Vagina (tissue), 2 donors: ENCODE data around the gene COMTD1. TPM values are rescaled to one million over a fixed set of nuclear protein-coding genes. Genes with fewer than 3 reads are reported as not detected.

Experiments
- DNase-seq, 2 donors: peaks; one replicate each; pipeline ENCODE4 v3.0.0-alpha.2; 2017; ENCODE audit errors: extremely low spot score in 2 of 2
- H3K27ac ChIP-seq: fragments of 200-600 bp; sonication (generic); one replicate; pipeline ENCODE4 v1.5.1; 2019
- H3K27me3 ChIP-seq: fragments of 200-600 bp; sonication (generic); one replicate; pipeline ENCODE4 v1.5.1; 2019
- H3K36me3 ChIP-seq, 2 donors: fragments of 200-600 bp; sonication (generic); one replicate each; pipeline ENCODE4 v1.5.1; 2017 to 2019
- H3K4me1 ChIP-seq: fragments of 200-600 bp; sonication (generic); one replicate; pipeline ENCODE4 v1.5.1; 2019
- H3K4me3 ChIP-seq, 2 donors: fragments of 200-600 bp; sonication (generic); 1 replicate in 1 of 2; 2 replicates in 1 of 2; pipeline ENCODE4 v1.5.1; 2016 to 2019
- H3K9me3 ChIP-seq: fragments of 200-600 bp; sonication (generic); one replicate; pipeline ENCODE4 v1.5.1; 2019
- CTCF ChIP-seq, 3 experiments: fragments of 450-650 bp in 2 of 3; fragments of 200-600 bp in 1 of 3; sonication (generic) in 1 of 3; IDR thresholded peaks; one replicate each; pipeline ENCODE4 v1.5.1; 2017 to 2019; ENCODE audit warnings: antibody characterized with exemption in 3 of 3, mild to moderate bottlenecking in 2 of 3, moderate library complexity in 2 of 3
- POLR2A ChIP-seq, 2 donors: fragments of 450-650 bp; IDR thresholded peaks; one replicate each; pipeline ENCODE4 v1.6.1; 2017; ENCODE audit warnings: antibody characterized with exemption in 2 of 2, mild to moderate bottlenecking in 2 of 2, moderate library complexity in 2 of 2
- POLR2AphosphoS5 ChIP-seq, 2 donors: sonication (generic); formaldehyde crosslinking; IDR thresholded peaks; one replicate each; pipeline ENCODE4 v1.9.0; 2017; ENCODE audit warnings: antibody characterized with exemption in 2 of 2, mild to moderate bottlenecking in 2 of 2, low read depth in 1 of 2; ENCODE audit not compliant: insufficient read depth in 1 of 2
- intact Hi-C: fragments of 100-400 bp; cut with DNase I; formaldehyde crosslinking; loops from one replicate; pipeline ENCODE4 v1.15.1; 2023
- total RNA-seq: library from RNA; depleted of rRNA; stranded (reverse); fragments of >200 nt; gene quantifications from one replicate; pipeline ENCODE4 v1.2.3, GENCODE V29; 2016

Gene COMTD1
- total RNA-seq, 1 donor from 2014 or later = 80.0 TPM

DNA sequence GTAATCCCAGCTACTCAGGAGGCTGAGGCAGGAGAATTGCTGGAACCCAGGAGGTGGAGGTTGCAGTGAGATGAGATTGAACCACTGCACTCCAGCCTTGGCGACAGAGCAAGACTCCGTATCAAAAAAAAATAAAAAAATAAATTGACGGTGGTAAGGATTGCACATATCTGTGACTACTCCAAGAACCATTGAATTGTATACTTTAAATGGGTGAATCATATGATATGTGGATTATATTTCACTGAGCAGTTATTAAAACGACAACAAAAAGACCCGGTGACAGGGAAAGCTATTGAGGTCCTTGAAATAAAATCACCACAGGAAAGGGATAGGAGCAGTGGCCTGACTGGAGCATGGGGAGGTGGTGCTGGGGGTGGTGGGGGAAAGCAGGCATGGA, 31.2 kb upstream of the COMTD1 start:
- no peak for DNase-seq

GRCh38 chr10:75265856-75266255, 30.1 kb upstream of the COMTD1 start:
- Histone ChIP-seq H3K27me3 (no peaks in the 10 kb centered on the region), H3K27ac (no peak overlapping the region), H3K36me3 (no peaks in the 10 kb centered on the region), H3K4me1 (peaks cover 10% of the 10 kb centered on the region), H3K4me3 (no peak overlapping the region), H3K9me3 (no peaks in the 10 kb centered on the region)
- no peak for DNase-seq
- intact Hi-C loops = no loop called here
- TF ChIP-seq POLR2AphosphoS5 (IDR thresholded peaks at IDR 0.05; ENCODE audit: insufficient read depth in 1 of 2, low read depth in 1 of 2) (no peak), POLR2A (IDR thresholded peaks at IDR 0.05) (no peak), CTCF (IDR thresholded peaks at IDR 0.05) (no peak)

More for the DNA sequence above, 31.2 kb upstream of the COMTD1 start:
- H3K9me3 ChIP-seq = no peaks in the 10 kb centered on the region
- no peak overlapping the region for H3K27ac ChIP-seq
- H3K27me3 ChIP-seq = no peaks in the 10 kb centered on the region
- H3K4me3 ChIP-seq = no peak overlapping the region
- intact Hi-C loops = no loop called here
- H3K36me3 ChIP-seq = no peaks in the 10 kb centered on the region
- TF ChIP-seq POLR2A (IDR thresholded peaks at IDR 0.05) (no peak), CTCF (IDR thresholded peaks at IDR 0.05) (no peak), POLR2AphosphoS5 (IDR thresholded peaks at IDR 0.05; ENCODE audit: insufficient read depth in 1 of 2, low read depth in 1 of 2) (no peak)
- peaks cover 7% of the 10 kb centered on the region for H3K4me1 ChIP-seq

DNA sequence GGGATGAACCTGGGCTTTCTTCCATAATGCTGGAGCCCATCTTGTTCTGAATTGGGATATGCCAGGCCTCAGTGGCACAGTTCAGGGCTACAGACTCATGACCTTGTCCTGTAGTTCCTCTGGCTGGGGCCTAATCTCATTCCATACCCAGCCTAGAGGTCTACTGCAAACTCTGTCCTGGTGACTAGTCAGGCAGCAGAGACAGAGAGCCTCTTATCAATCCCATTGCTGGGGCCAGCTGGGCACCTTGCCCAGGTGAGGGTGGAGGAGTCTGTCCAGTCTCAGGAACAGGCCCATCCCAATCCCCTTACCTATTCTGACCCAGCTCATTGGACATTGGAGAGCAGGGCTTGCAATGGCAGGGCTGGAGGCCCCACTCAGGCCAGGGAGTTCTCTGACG, 28.0 kb upstream of the COMTD1 start:
- peaks cover 10% of the 10 kb centered on the region for H3K4me1 ChIP-seq
- H3K9me3 ChIP-seq = no peaks in the 10 kb centered on the region
- H3K27ac ChIP-seq = no peak overlapping the region
- no peak overlapping the region for H3K4me3 ChIP-seq
- intact Hi-C loops = no loop called here
- H3K36me3 ChIP-seq = no peaks in the 10 kb centered on the region
- no peak for DNase-seq
- no peaks in the 10 kb centered on the region for H3K27me3 ChIP-seq
- TF ChIP-seq POLR2A (IDR thresholded peaks at IDR 0.05) (no peak), POLR2AphosphoS5 (IDR thresholded peaks at IDR 0.05; ENCODE audit: insufficient read depth in 1 of 2, low read depth in 1 of 2) (no peak), CTCF (IDR thresholded peaks at IDR 0.05) (no peak)

GRCh38 chr10:75261813-75262705, 26.3 kb upstream of the COMTD1 start:
- intact Hi-C loops = no loop called here
- Histone ChIP-seq H3K27ac (no peak overlapping the region), H3K4me1 (peaks cover 10% of the 10 kb centered on the region), H3K27me3 (no peaks in the 10 kb centered on the region), H3K4me3 (no peak overlapping the region), H3K36me3 (no peaks in the 10 kb centered on the region), H3K9me3 (no peaks in the 10 kb centered on the region)
- TF ChIP-seq CTCF (IDR thresholded peaks at IDR 0.05) (no peak), POLR2AphosphoS5 (IDR thresholded peaks at IDR 0.05; ENCODE audit: insufficient read depth in 1 of 2, low read depth in 1 of 2) (no peak), POLR2A (IDR thresholded peaks at IDR 0.05) (no peak)
- DNase-seq = no peak

DNA sequence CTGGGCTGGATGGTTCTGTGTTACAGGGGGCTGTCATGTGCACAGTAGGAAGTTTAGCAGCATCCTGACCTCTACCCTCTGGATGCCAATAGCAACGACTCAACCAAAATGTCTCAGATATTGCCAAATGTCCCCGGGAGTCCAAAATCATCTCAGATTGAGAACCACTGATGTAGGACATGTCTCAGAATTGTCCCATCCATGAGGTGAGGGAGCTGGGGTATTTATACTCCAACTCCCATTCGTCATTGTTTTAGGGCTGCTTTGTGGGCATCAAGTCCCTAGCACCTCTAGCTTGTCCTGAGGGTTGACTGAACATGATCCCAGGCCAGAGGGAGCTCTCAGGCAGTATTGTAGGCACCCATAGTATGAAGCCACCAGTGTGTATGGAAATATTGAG, 25.2 kb upstream of the COMTD1 start:
- DNase-seq = no peak
- H3K36me3 ChIP-seq = no peaks in the 10 kb centered on the region
- no peak for TF ChIP-seq POLR2A (IDR thresholded peaks at IDR 0.05)
- TF ChIP-seq CTCF (IDR thresholded peaks at IDR 0.05) = no peak
- TF ChIP-seq POLR2AphosphoS5 (IDR thresholded peaks at IDR 0.05; ENCODE audit: insufficient read depth in 1 of 2, low read depth in 1 of 2) = no peak
- H3K4me1 ChIP-seq = peaks cover 10% of the 10 kb centered on the region
- no peak overlapping the region for H3K4me3 ChIP-seq
- no peaks in the 10 kb centered on the region for H3K9me3 ChIP-seq
- intact Hi-C loops = no loop called here
- no peak overlapping the region for H3K27ac ChIP-seq
- no peaks in the 10 kb centered on the region for H3K27me3 ChIP-seq
